ENCODE results near the gene SLC5A7. TPM values are rescaled to one million over a fixed set of nuclear protein-coding genes. Genes with fewer than 3 reads are reported as not detected.

The SLC5A7 gene
- total RNA-seq, 3 donors from 2014 or later (not counting 1 experiment from before 2014, with no cell fraction given): not detected

DNA sequence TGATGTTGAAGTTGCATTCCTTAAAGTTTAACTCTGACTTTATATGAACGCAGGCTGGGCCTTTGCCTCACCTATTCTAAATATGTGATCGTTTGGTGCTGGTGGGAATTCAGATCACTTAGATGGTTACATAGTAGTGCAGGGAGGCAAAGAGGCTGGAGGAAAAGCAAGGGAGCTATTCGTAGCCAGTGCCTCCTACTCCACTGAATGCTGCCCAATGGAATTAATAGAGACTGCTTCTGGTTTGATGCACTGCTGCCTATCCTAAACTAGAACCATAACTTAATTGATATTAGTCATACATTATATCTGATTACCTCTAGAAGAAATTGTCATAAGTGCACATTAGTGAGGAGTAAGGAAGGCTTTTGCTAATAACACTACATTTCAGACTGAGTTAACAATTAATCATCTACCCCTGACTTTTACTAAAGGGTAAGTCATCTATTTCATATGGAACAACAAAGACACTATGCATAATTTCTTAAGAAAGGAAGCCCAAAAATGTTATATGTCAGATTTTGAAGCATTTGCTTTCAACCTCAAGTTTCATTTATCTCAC lies 72.3 kb downstream of the SLC5A7 start:
- no peak overlapping the region for H3K4me3 ChIP-seq (ENCODE audit: low read length)
- 86% methylated on average over 3 of the region's 3 CpGs for WGBS (ENCODE audit: insufficient coverage)
- Mint-ChIP-seq H3K27ac (no peak overlapping the region), H3K4me1 (no peaks in the 10 kb centered on the region), H3K9me3 (peaks cover 6 to 7% of the 10 kb centered on the region in 2 donors), H3K27me3 (ENCODE audit: low read depth in 2 of 2) (no peaks in the 10 kb centered on the region), H3K4me3 (no peak overlapping the region), H3K36me3 (no peaks in the 10 kb centered on the region)
- ATAC-seq: no peak
- H3K9me3 ChIP-seq (ENCODE audit: control insufficient read depth, insufficient read depth, low read length): no peaks in the 10 kb centered on the region
- no peak overlapping the region for H3K27ac ChIP-seq (ENCODE audit: low read length)
- intact Hi-C loops (cut with micrococcal nuclease): no loop called here
- H3K27me3 ChIP-seq (ENCODE audit: control insufficient read depth, insufficient read depth, low read length): no peaks in the 10 kb centered on the region
- TF ChIP-seq, protein P1, sequence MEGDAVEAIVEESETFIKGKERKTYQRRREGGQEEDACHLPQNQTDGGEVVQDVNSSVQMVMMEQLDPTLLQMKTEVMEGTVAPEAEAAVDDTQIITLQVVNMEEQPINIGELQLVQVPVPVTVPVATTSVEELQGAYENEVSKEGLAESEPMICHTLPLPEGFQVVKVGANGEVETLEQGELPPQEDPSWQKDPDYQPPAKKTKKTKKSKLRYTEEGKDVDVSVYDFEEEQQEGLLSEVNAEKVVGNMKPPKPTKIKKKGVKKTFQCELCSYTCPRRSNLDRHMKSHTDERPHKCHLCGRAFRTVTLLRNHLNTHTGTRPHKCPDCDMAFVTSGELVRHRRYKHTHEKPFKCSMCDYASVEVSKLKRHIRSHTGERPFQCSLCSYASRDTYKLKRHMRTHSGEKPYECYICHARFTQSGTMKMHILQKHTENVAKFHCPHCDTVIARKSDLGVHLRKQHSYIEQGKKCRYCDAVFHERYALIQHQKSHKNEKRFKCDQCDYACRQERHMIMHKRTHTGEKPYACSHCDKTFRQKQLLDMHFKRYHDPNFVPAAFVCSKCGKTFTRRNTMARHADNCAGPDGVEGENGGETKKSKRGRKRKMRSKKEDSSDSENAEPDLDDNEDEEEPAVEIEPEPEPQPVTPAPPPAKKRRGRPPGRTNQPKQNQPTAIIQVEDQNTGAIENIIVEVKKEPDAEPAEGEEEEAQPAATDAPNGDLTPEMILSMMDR (IDR thresholded peaks at IDR 0.05): no peak
- DNase-seq: no peak
- no peaks in the 10 kb centered on the region for H3K36me3 ChIP-seq (ENCODE audit: control insufficient read depth, insufficient read depth, low read length)
- no peaks in the 10 kb centered on the region for H3K4me1 ChIP-seq (ENCODE audit: control insufficient read depth, insufficient read depth, low read length)

DNA sequence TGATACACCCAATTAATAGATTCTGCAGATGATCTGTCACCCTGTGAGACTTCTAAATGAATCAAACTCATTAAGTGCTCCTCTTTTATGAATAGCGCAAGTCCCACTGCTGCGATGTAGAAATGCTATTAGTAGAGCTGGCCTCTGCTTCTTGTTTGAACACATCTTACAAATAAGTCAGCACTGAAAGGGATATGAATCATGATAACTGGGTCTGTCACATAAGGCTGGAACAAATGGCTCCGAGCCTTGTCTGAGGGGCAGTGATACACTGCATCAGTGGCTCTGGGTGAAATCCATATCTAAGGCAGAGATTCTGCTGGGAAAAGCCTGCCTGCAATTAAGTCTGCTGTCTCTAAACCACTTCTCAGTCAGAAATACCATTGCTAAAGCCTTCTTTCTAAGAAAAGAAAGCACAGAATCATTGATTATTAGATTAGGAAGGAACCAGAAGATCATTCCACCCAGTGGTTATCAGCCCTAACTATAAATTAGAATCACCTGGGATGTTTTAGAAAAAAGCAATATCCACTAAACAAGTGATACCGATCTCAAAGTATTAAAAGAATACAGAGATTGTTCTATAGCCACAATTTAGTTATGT lies 75.2 kb downstream of the SLC5A7 start:
- intact Hi-C loops (cut with micrococcal nuclease): no loop called here
- no peak overlapping the region for H3K4me3 Mint-ChIP-seq
- H3K27me3 Mint-ChIP-seq (ENCODE audit: low read depth in 2 of 2): no peaks in the 10 kb centered on the region

More for the DNA sequence above, 75.2 kb downstream of the SLC5A7 start:
- Histone ChIP-seq H3K4me3 (ENCODE audit: low read length) (no peak overlapping the region), H3K27me3 (ENCODE audit: control insufficient read depth, insufficient read depth, low read length) (no peaks in the 10 kb centered on the region), H3K9me3 (ENCODE audit: control insufficient read depth, insufficient read depth, low read length) (no peaks in the 10 kb centered on the region), H3K36me3 (ENCODE audit: control insufficient read depth, insufficient read depth, low read length) (no peaks in the 10 kb centered on the region), H3K27ac (ENCODE audit: low read length) (no peak overlapping the region), H3K4me1 (ENCODE audit: control insufficient read depth, insufficient read depth, low read length) (no peaks in the 10 kb centered on the region)
- Mint-ChIP-seq H3K4me1 (no peaks in the 10 kb centered on the region), H3K9me3 (peaks cover 3 to 4% of the 10 kb centered on the region in 2 donors), H3K36me3 (no peaks in the 10 kb centered on the region), H3K27ac (no peak overlapping the region)
- WGBS (ENCODE audit: insufficient coverage): 82% methylated on average over 3 of the region's 4 CpGs
- DNase-seq (no peak), ATAC-seq (no peak)
- TF ChIP-seq, protein P1 (IDR thresholded peaks at IDR 0.05): no peak

Other genes starting within 250 kb of the SLC5A7 start
- under 1 TPM in 1 of 3 donors, not detected in 2; 0.21 TPM for gene RGPD4, start 159.6 kb upstream of the SLC5A7 start, total RNA-seq

Measured in natural killer cell (primary cell).